Tibial nerve (tissue), 4 donors: ENCODE measurements around the gene TUBB4B. TPM values are rescaled to one million over a fixed set of nuclear protein-coding genes. Genes with fewer than 3 reads are reported as not detected.

Source experiments
- DNase-seq, 2 donors: peaks; one replicate each; pipeline ENCODE4 v3.0.0-alpha.2; 2019; ENCODE audit warnings: low spot score in 2 of 2
- H3K27ac ChIP-seq, 4 donors: fragments of 200-600 bp; sonication (generic) in 3 of 4; one replicate each; pipeline ENCODE4 v1.5.1; 2017 to 2019; ENCODE audit warnings: mild to moderate bottlenecking in 1 of 4
- H3K27me3 ChIP-seq, 2 donors: fragments of 200-600 bp; sonication (generic) in 1 of 2; one replicate each; pipeline versions ENCODE4 v1.5.1 to v1.6.0; 2017 to 2019
- H3K36me3 ChIP-seq, 3 donors: fragments of 200-600 bp; sonication (generic); one replicate each; pipeline ENCODE4 v1.5.1; 2018 to 2019
- H3K4me1 ChIP-seq, 4 donors: fragments of 200-600 bp; sonication (generic) in 3 of 4; one replicate each; pipeline ENCODE4 v1.5.1; 2017 to 2019
- H3K4me3 ChIP-seq, 4 donors: fragments of 200-600 bp; sonication (generic) in 3 of 4; one replicate each; pipeline ENCODE4 v1.5.1; 2017 to 2019; ENCODE audit warnings: mild to moderate bottlenecking in 1 of 4, moderate library complexity in 1 of 4
- H3K9me3 ChIP-seq, 4 donors: fragments of 200-600 bp; sonication (generic) in 3 of 4; one replicate each; pipeline ENCODE4 v1.5.1; 2017 to 2019
- EP300 ChIP-seq, 2 donors: sonication (generic); formaldehyde crosslinking; IDR thresholded peaks; one replicate each; pipeline ENCODE4 v1.6.1; 2017; ENCODE audit warnings: antibody characterized with exemption in 2 of 2, mild to moderate bottlenecking in 1 of 2
- POLR2A ChIP-seq, 2 donors: fragments of 450-650 bp; IDR thresholded peaks; one replicate each; pipeline ENCODE4 v1.6.1; 2017; ENCODE audit warnings: antibody characterized with exemption in 2 of 2, mild to moderate bottlenecking in 2 of 2, moderate library complexity in 2 of 2
- WGBS, 2 donors: methylation state at CpG; one replicate each; pipeline ENCODE4 v1.1.5; 2018; 5-methylcytosine and 5-hydroxymethylcytosine counted together
- total RNA-seq, 4 donors: library from RNA; depleted of rRNA; stranded (reverse); fragments of >200 nt; gene quantifications; one replicate each; pipeline ENCODE4 v1.1.0, GENCODE V29; 2016
- TF ChIP-seq, protein P1 (sequence below), 5 experiments: fragments of 200-600 bp in 3 of 5; fragments of 450-650 bp in 2 of 5; sonication (generic) in 3 of 5; IDR thresholded peaks; one replicate each; pipeline ENCODE4 v1.5.1; 2016 to 2019; ENCODE audit warnings: antibody characterized with exemption in 5 of 5, mild to moderate bottlenecking in 3 of 5, moderate library complexity in 2 of 5

The TUBB4B gene
- total RNA-seq, 4 donors from 2014 or later, result 102 to 190 (median 161) TPM

DNA sequence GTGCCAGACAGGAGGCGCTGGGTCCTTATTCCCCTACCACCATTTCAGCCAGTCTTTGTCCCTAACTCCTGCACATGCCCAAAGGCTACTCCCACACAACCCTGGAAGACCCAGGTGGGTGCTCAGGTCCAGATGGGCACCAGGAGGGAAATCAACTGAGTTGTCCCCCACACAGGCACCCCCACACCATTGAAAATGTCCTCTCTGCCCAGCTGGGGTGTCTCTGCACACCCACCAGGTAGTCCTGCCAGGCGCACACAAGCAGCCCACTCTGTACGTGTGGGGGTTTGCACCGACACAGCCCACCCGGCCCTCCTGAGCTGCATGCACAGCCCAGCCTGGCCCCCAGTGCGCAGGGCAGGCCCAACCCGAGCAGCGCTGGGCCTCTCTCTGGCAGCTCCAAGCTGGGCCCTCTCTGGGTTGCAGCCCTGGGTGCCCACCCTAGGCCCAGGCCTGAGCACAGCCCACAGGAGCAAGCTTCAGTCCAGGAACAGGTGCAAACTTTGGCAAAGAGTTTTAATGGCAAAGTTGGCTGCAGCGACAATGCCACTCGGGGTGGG is 21.2 kb upstream of the TUBB4B start:
- Histone ChIP-seq H3K27me3 (no peaks in the 10 kb centered on the region), H3K9me3 (no peaks in the 10 kb centered on the region), H3K4me1 (peaks cover 0 to 73% (median 35%) of the 10 kb centered on the region in 4 donors), H3K27ac (peak overlapping the region in 1 of 4 donors; percentile 6), H3K4me3 (no peak overlapping the region), H3K36me3 (peaks cover 0 to 22% (median 0%) of the 10 kb centered on the region in 3 donors)
- DNase-seq, result no peak
- WGBS, 2 donors, result 82 to 84% methylated on average over 5 to 7 of the region's 10 CpGs
- TF ChIP-seq, protein P1, sequence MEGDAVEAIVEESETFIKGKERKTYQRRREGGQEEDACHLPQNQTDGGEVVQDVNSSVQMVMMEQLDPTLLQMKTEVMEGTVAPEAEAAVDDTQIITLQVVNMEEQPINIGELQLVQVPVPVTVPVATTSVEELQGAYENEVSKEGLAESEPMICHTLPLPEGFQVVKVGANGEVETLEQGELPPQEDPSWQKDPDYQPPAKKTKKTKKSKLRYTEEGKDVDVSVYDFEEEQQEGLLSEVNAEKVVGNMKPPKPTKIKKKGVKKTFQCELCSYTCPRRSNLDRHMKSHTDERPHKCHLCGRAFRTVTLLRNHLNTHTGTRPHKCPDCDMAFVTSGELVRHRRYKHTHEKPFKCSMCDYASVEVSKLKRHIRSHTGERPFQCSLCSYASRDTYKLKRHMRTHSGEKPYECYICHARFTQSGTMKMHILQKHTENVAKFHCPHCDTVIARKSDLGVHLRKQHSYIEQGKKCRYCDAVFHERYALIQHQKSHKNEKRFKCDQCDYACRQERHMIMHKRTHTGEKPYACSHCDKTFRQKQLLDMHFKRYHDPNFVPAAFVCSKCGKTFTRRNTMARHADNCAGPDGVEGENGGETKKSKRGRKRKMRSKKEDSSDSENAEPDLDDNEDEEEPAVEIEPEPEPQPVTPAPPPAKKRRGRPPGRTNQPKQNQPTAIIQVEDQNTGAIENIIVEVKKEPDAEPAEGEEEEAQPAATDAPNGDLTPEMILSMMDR (IDR thresholded peaks at IDR 0.05), result no peak
- TF ChIP-seq POLR2A (IDR thresholded peaks at IDR 0.05), result no peak
- TF ChIP-seq EP300 (IDR thresholded peaks at IDR 0.05), result no peak

DNA sequence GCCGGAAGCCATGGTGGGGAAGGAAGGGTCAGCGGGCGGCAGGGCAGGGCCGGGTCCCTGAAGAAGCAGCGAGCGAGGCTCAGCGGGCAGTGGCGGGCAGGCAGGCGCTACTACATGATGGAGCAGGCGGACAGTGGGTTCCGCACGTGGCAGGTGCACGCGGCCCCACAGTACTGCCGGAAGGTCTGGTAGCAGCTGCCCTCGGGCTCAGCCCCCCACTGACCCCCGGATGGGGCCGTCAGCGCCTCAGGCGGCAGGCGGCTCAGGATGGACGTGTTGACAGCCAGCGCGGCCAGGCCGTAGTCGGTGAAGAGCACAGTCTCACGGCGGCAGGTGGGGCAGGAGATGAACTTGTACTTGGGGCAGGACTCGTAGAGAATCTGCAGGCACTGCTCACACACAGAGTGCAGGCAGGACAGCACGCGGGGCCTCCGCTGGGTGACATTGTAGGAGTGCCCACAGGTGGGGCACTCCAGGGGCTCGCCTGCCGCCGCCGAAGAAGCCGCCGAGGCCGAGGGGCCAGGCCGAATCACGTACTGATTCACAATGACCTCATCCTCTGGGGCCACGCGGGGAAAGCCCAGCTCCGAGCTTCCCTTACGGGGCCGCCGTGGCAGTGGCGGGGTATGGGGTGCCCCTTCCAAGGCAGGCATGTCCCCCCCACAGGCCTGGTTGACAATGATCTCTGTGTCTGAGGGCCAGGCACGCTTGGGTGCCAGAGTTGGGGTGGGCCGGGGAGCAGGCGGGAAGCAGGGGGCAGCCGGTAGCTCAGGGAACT is 20.6 kb upstream of the TUBB4B start:
- Histone ChIP-seq H3K9me3 (no peaks in the 10 kb centered on the region), H3K4me1 (peaks cover 0 to 73% (median 35%) of the 10 kb centered on the region in 4 donors), H3K36me3 (peaks cover 0 to 15% (median 0%) of the 10 kb centered on the region in 3 donors), H3K27me3 (no peaks in the 10 kb centered on the region), H3K4me3 (peak overlapping the region in 1 of 4 donors; percentile 88), H3K27ac (peak overlapping the region in 2 of 4 donors; percentile 77 to 78)
- DNase-seq, result no peak
- 85% methylated on average over 46 to 47 of the region's 52 CpGs for WGBS, 2 donors
- no peak for TF ChIP-seq POLR2A (IDR thresholded peaks at IDR 0.05)
- TF ChIP-seq, protein P1 (IDR thresholded peaks at IDR 0.05), result no peak

DNA sequence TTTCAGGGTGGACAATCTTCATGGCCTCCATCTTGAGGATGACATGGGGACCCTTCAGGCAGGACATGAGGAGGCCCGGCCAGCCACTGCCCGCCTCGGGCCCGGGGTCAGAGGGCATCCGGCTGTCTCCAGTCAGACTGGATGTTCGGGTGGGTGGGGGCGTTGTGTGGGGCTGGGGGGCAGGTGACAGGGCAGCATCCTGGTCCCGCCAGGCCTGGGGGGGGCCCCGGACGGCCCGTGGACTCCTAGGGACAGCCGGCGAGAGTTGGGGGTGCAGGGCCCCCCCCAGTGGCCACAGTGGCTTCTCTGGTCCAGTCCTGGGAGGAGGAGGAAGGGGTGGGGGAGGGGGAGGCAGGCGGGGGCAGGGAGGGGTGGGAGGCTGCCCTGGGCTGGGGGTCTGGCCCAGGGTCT is 20.0 kb upstream of the TUBB4B start:
- H3K4me1 ChIP-seq, result peaks cover 0 to 73% (median 35%) of the 10 kb centered on the region in 4 donors
- no peaks in the 10 kb centered on the region for H3K9me3 ChIP-seq
- peak overlapping the region in 3 of 4 donors; percentile 31 to 78 (median 77) for H3K27ac ChIP-seq
- peaks cover 0 to 4% of the 10 kb centered on the region in 2 donors for H3K27me3 ChIP-seq
- no peak for TF ChIP-seq EP300 (IDR thresholded peaks at IDR 0.05)
- TF ChIP-seq POLR2A (IDR thresholded peaks at IDR 0.05), result no peak
- TF ChIP-seq, protein P1 (IDR thresholded peaks at IDR 0.05), result no peak
- H3K4me3 ChIP-seq, result peak overlapping the region in 2 of 4 donors; percentile 37 to 88
- 74% methylated on average over 13 of the region's 14 CpGs; no CpG with 5 or more reads in 1 of the 2 donors for WGBS, 2 donors
- DNase-seq, result no peak
- peaks cover 0 to 9% (median 0%) of the 10 kb centered on the region in 3 donors for H3K36me3 ChIP-seq

DNA sequence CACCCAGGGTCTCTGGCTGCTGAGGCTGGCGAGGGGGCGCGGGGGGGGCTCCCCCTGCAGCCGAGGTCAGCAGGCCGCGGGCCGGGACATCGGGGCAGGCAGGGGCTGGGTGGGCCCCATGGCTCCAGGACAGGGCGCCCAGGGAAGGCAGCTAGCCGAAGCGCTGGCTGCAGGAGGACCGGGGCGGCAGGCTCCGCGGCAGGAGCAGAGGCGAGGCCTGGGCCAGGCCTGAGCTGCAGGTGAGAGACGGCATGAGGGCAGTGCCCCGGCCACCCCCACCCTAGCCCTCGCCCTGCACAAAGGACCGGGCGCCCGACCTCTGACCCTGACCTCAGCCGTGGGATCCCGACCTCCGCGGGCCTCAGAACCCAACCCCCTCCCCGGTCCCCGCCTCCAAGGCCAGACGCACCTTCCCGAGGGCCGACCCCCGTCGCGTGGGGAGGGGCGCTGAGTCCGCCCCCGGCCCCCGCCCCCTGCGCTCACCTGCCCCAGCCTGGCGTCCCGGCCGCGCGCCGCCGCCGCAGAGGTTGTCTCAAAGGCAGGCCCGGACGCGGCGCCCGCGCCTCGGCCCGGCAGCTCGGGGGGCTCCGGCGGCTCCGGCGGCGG is 19.5 kb upstream of the TUBB4B start:
- 2% methylated on average over 10 of the region's 61 CpGs; no CpG with 5 or more reads in 1 of the 2 donors for WGBS, 2 donors
- Histone ChIP-seq H3K27ac (peak overlapping the region; percentile 27 to 78 (median 54)), H3K36me3 (peaks cover 0 to 4% (median 0%) of the 10 kb centered on the region in 3 donors), H3K9me3 (no peaks in the 10 kb centered on the region), H3K4me1 (peaks cover 0 to 72% (median 35%) of the 10 kb centered on the region in 4 donors), H3K4me3 (peak overlapping the region; percentile 23 to 88 (median 30)), H3K27me3 (peaks cover 0 to 4% of the 10 kb centered on the region in 2 donors)
- DNase-seq, result no peak
- no peak for TF ChIP-seq EP300 (IDR thresholded peaks at IDR 0.05)
- no peak for TF ChIP-seq POLR2A (IDR thresholded peaks at IDR 0.05)
- TF ChIP-seq, protein P1 (IDR thresholded peaks at IDR 0.05), result no peak
